Type B pancreatic cell (in vitro differentiated cells): ENCODE results near the gene PPM1J. TPM values are rescaled to one million over a fixed set of nuclear protein-coding genes. Genes with fewer than 3 reads are reported as not detected.

ENCODE experiments used
- DNase-seq: peaks from one replicate; pipeline ENCODE4 v3.0.0; 2021; ENCODE audit warnings: mixed read lengths; ENCODE audit not compliant: unreplicated experiment; ENCODE audit errors: extremely low spot score
- H3K27ac Mint-ChIP-seq: 2 replicates; pipeline ENCODE4 v1.8.0; 2021; ENCODE audit warnings: mild to moderate bottlenecking, mixed read lengths
- H3K27me3 Mint-ChIP-seq: 2 replicates; pipeline ENCODE4 v1.8.0; 2021; ENCODE audit warnings: mixed read lengths
- H3K36me3 Mint-ChIP-seq: 2 replicates; pipeline ENCODE4 v1.8.0; 2021; ENCODE audit warnings: mixed read lengths
- H3K4me1 Mint-ChIP-seq: one replicate; pipeline ENCODE4 v1.8.0; 2021; ENCODE audit warnings: mixed read lengths; ENCODE audit not compliant: unreplicated experiment
- H3K4me3 Mint-ChIP-seq: 2 replicates; pipeline ENCODE4 v1.8.0; 2021; ENCODE audit warnings: mild to moderate bottlenecking, mixed read lengths
- H3K9me3 Mint-ChIP-seq: 2 replicates; pipeline ENCODE4 v1.8.0; 2021; ENCODE audit warnings: mixed read lengths
- CTCF ChIP-seq: fragments of 200-600 bp; sonication (generic); conservative IDR thresholded peaks from 2 replicates; pipeline ENCODE4 v1.5.0; 2021; ENCODE audit warnings: antibody characterized with exemption, mild to moderate bottlenecking
- total RNA-seq: library from RNA; stranded (reverse); gene quantifications from 2 replicates; pipeline ENCODE4 v1.2.1, GENCODE V29; 2021; ENCODE audit warnings: low replicate concordance

The PPM1J gene
- total RNA-seq, 1 donor from 2014 or later = 2.5 TPM

DNA sequence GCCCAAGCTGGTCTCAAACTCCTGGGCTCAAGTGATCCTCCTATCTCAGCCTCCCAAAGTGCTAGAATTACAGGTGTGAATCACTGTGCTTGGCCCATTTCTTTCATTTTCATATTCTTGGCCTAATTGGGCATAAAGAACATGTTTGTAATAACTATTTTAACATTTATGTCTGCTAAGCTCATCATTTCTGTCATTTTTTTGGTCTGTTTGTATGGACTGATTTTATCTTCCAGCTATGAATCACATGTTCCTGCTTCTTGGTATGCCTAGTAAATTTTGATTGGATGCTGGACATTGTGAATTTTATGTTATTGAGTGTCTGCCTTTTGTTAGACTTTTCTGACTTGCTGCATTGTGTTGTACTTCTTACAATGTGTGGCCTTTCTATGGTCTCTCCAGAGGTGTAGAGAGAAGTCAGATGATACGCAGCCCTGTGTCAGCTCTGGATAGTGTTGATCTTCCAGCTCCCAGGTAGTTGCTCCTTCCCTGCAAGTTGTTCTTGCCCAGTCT lies 39.0 kb upstream of the PPM1J start:
- Mint-ChIP-seq H3K4me3 (no peak overlapping the region), H3K4me1 (peaks cover 8% of the 10 kb centered on the region), H3K27ac (no peak overlapping the region)

DNA sequence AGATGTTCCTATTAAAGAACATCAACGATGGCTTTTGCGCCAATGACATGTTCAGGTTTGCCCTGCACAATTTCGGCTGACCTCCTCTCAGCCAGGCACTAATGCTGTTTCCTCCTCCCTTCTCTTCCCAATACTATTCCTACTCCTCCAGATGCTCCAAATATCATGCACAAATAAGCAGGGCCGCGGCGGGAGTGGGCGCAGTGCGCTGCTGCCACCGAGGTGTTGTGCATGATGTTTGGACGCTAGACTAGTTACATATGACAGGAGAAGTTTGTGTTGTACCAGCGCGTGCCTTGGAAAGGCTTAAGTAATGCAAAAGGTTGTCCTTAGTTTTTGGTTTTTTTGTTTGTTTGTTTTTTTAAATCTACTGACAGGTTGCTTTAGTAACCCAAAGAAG lies 33.3 kb upstream of the PPM1J start:
- Mint-ChIP-seq H3K27ac (no peak overlapping the region), H3K4me3 (no peak overlapping the region), H3K4me1 (no peaks in the 10 kb centered on the region), H3K36me3 (no peaks in the 10 kb centered on the region), H3K27me3 (peaks cover 39% of the 10 kb centered on the region), H3K9me3 (peaks cover 7% of the 10 kb centered on the region)
- no peak for TF ChIP-seq CTCF
- no peak for DNase-seq

More for the DNA sequence above, 39.0 kb upstream of the PPM1J start:
- no peak for TF ChIP-seq CTCF
- peaks cover 4% of the 10 kb centered on the region for H3K9me3 Mint-ChIP-seq
- H3K36me3 Mint-ChIP-seq = no peaks in the 10 kb centered on the region
- peaks cover 4% of the 10 kb centered on the region for H3K27me3 Mint-ChIP-seq
- DNase-seq = no peak

GRCh38 chr1:112744009-112744578 lies 29.0 kb upstream of the PPM1J start:
- Mint-ChIP-seq H3K4me3 (no peak overlapping the region), H3K27ac (no peak overlapping the region), H3K36me3 (no peaks in the 10 kb centered on the region), H3K9me3 (peaks cover 7% of the 10 kb centered on the region), H3K27me3 (peaks cover 72% of the 10 kb centered on the region), H3K4me1 (no peaks in the 10 kb centered on the region)
- no peak for TF ChIP-seq CTCF
- no peak for DNase-seq

DNA sequence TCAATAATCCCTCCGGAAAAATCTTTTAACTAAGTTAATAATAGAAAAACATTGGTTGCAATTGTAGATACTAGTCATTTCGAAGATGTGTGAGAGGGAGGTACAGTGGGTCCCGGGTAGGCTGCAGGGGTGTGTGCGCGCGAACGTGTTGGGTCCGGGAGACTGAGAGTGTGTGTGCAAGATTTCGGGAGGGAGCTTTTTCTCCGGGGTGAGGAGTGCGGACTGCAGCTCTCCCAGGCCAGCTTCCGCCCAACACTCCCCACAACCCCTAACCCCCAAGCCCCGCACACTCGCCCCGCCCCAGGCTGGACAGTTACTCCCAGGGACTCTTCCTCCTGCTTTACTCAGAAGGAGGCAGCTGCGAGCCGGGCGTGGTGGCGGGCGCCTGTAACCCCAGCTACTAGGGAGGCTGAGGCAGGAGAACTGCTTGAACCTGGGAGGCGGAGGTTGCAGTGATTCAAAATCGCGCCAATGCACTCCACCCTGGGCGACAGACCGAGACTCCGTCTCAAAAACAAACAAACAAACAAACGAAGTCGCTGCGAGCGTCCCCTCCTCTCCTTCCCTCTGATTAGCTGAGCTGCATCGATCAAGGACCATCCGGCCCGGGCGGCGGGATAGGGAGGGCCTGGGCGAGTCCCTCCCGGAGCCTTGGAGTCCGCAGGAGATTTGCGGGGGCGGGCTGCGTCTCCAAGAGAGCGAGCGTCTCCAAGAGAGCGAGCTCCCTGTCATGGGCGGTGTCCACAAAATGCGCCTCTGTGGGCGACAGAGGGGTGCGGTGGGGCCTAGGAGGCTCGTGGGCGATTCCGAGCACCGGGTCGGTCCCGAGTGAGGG lies 28.3 kb upstream of the PPM1J start:
- peaks cover 7% of the 10 kb centered on the region for H3K9me3 Mint-ChIP-seq
- H3K27me3 Mint-ChIP-seq = peaks cover 71% of the 10 kb centered on the region

GRCh38 chr1:112737573-112737972 lies 22.4 kb upstream of the PPM1J start:
- H3K4me3 Mint-ChIP-seq = no peak overlapping the region
- no peaks in the 10 kb centered on the region for H3K4me1 Mint-ChIP-seq
- H3K27me3 Mint-ChIP-seq = peaks cover 43% of the 10 kb centered on the region
- no peaks in the 10 kb centered on the region for H3K9me3 Mint-ChIP-seq
- H3K36me3 Mint-ChIP-seq = no peaks in the 10 kb centered on the region
- H3K27ac Mint-ChIP-seq = no peak overlapping the region
- TF ChIP-seq CTCF = no peak
- no peak for DNase-seq

More for the DNA sequence above, 28.3 kb upstream of the PPM1J start:
- H3K4me1 Mint-ChIP-seq = no peaks in the 10 kb centered on the region
- no peaks in the 10 kb centered on the region for H3K36me3 Mint-ChIP-seq
- peak overlapping the region; percentile 78 for H3K4me3 Mint-ChIP-seq
- DNase-seq = no peak
- no peak for TF ChIP-seq CTCF
- H3K27ac Mint-ChIP-seq = no peak overlapping the region
